Endothelial cell (in vitro differentiated cells): Measurements from ENCODE around the gene BPIFB4. TPM values are rescaled to one million over a fixed set of nuclear protein-coding genes. Genes with fewer than 3 reads are reported as not detected.

Source experiments
- DNase-seq: peaks from one replicate; pipeline ENCODE4 v3.0.0; 2021; ENCODE audit warnings: low spot score
- H3K27ac Mint-ChIP-seq: one replicate; pipeline ENCODE4 v1.8.0; 2021; ENCODE audit warnings: mixed read lengths, inconsistent platforms; ENCODE audit not compliant: unreplicated experiment
- H3K27me3 Mint-ChIP-seq: one replicate; pipeline ENCODE4 v1.8.0; 2021; ENCODE audit warnings: mild to moderate bottlenecking, moderate library complexity, mixed read lengths, inconsistent platforms; ENCODE audit not compliant: unreplicated experiment
- H3K36me3 Mint-ChIP-seq: one replicate; pipeline ENCODE4 v1.8.0; 2021; ENCODE audit warnings: mild to moderate bottlenecking, low read depth, mixed read lengths, inconsistent platforms; ENCODE audit not compliant: unreplicated experiment
- H3K4me1 Mint-ChIP-seq: one replicate; pipeline ENCODE4 v1.8.0; 2021; ENCODE audit warnings: mild to moderate bottlenecking, mixed read lengths, inconsistent platforms; ENCODE audit not compliant: unreplicated experiment
- H3K4me3 Mint-ChIP-seq: one replicate; pipeline ENCODE4 v1.8.0; 2021; ENCODE audit warnings: mild to moderate bottlenecking, mixed read lengths, inconsistent platforms; ENCODE audit not compliant: unreplicated experiment
- H3K9me3 Mint-ChIP-seq: one replicate; pipeline ENCODE4 v1.8.0; 2021; ENCODE audit warnings: mixed read lengths, inconsistent platforms; ENCODE audit not compliant: unreplicated experiment
- CTCF ChIP-seq: fragments of 200-600 bp; sonication (generic); IDR thresholded peaks from one replicate; pipeline ENCODE4 v1.5.0; 2021; ENCODE audit warnings: antibody characterized with exemption; ENCODE audit not compliant: unreplicated experiment
- total RNA-seq: library from RNA; stranded (reverse); fragmentation: NEBNext Ultra II Directional; extraction: Animal tissue kit (Norgen Biotek cat#: 25700); gene quantifications from one replicate; pipeline ENCODE4 v1.2.1, GENCODE V29; 2021; ENCODE audit not compliant: unreplicated experiment

The BPIFB4 gene
- total RNA-seq, 1 donor from 2014 or later, result 2.1 TPM

DNA sequence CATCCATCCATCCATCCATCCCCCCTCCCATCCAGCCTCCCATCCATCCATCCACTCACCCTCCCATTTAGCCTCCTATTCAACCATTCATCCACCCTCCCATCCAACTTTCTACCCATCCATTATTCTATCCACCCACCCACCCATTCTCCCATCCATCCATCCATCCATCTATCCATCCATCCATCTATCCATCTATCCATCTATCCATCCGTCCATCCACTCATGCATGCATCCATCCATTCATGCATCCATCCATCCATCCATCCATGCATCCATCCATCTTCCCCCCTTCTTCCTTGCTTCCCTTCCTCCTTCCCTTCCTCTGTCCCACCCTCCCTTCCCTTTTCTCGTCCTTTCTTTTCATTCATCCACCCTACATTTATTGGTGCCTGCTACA, 4.8 kb upstream of the BPIFB4 start:
- Mint-ChIP-seq H3K27me3 (peaks cover 5% of the 10 kb centered on the region), H3K36me3 (no peaks in the 10 kb centered on the region), H3K27ac (no peak overlapping the region), H3K9me3 (no peaks in the 10 kb centered on the region), H3K4me3 (no peak overlapping the region), H3K4me1 (peaks cover 5% of the 10 kb centered on the region)
- DNase-seq, result no peak
- TF ChIP-seq CTCF, result no peak

GRCh38 chr20:33075281-33075680, 4.2 kb upstream of the BPIFB4 start:
- Mint-ChIP-seq H3K36me3 (no peaks in the 10 kb centered on the region), H3K4me3 (no peak overlapping the region), H3K9me3 (no peaks in the 10 kb centered on the region), H3K27me3 (peaks cover 4% of the 10 kb centered on the region), H3K27ac (no peak overlapping the region), H3K4me1 (peaks cover 5% of the 10 kb centered on the region)
- no peak for TF ChIP-seq CTCF
- DNase-seq, result no peak

DNA sequence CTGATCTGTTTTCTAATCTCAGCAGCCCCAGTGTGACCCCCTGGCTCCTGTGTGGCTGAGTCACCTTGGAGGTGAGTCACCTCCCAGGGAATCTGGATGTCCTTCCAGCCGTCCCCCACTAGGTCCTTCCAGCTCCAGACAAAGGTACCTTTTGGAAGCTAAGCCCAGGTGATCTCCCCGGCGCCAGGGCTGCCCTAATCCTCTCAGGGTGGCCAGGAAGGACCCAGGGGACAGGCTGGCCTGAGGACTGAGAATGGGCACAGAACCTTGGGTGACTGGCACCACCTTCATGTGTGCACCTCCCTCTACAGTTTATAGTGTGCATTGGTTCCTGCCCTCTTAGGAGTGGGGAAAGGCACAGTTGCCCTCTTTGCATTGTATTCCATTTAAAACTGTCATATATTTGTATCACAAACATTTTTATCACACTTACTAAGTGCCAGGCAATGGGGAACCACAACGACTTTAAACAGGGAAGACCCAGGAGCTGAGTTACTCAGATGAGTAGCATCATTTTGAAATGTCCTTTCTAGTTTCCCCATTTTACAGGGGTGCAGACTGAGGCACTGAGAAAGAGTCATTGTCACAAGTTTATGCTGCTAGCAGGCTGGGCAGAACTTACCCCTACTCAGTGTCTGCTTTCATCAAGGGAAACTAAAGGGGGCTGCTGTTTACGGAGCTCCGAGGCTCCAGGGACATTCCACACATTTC, 2.6 kb upstream of the BPIFB4 start:
- no peaks in the 10 kb centered on the region for H3K9me3 Mint-ChIP-seq

GRCh38 chr20:33081411-33082154, 2.1 kb downstream of the BPIFB4 start:
- no peaks in the 10 kb centered on the region for H3K36me3 Mint-ChIP-seq
- no peaks in the 10 kb centered on the region for H3K9me3 Mint-ChIP-seq
- H3K4me3 Mint-ChIP-seq, result no peak overlapping the region
- no peak overlapping the region for H3K27ac Mint-ChIP-seq
- no peak for DNase-seq
- no peaks in the 10 kb centered on the region for H3K4me1 Mint-ChIP-seq
- H3K27me3 Mint-ChIP-seq, result peaks cover 2% of the 10 kb centered on the region
- TF ChIP-seq CTCF, result no peak

More for the DNA sequence above, 2.6 kb upstream of the BPIFB4 start:
- Mint-ChIP-seq H3K4me3 (no peak overlapping the region), H3K27me3 (peaks cover 2% of the 10 kb centered on the region), H3K4me1 (peaks cover 5% of the 10 kb centered on the region), H3K27ac (no peak overlapping the region), H3K36me3 (no peaks in the 10 kb centered on the region)
- peak; percentile 20 for TF ChIP-seq CTCF
- peak; percentile 28 for DNase-seq

DNA sequence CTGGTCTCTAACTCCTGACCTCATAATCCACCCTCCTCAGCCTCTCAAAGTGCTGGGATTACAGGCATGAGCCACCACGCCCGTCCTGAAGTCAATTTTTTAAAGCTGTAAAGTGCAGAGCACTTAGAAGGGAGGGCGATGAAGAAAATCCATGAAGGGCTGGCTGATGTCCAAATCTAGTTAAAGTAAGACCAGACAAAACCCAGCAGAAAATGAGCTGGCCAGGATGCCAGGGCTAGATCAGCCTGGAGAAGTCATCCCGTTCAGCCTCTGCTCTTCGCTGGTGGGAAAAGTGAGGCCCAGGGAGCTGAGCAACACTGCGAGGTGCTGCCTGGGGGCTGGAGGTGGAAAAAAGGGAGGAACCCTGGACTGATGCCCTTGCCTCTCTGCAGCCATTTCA, 3.1 kb downstream of the BPIFB4 start:
- no peak for TF ChIP-seq CTCF
- Mint-ChIP-seq H3K4me1 (no peaks in the 10 kb centered on the region), H3K9me3 (no peaks in the 10 kb centered on the region), H3K27ac (no peak overlapping the region), H3K27me3 (peaks cover 2% of the 10 kb centered on the region), H3K36me3 (no peaks in the 10 kb centered on the region), H3K4me3 (no peak overlapping the region)
- DNase-seq, result no peak
